H1 (cell line): ENCODE measurements around the gene ZNF423. TPM values are rescaled to one million over a fixed set of nuclear protein-coding genes. Genes with fewer than 3 reads are reported as not detected.

Source experiments
- CTCF ChIA-PET: fragments of 300-600 bp; sonication (Branson Sonifier 250); formaldehyde crosslinking; loops from one replicate; lab custom pipeline; 2021; ENCODE audit not compliant: partially characterized antibody; lab: Charles Lee
- POLR2A ChIA-PET: fragments of 300-600 bp; sonication (Branson Sonifier 250); formaldehyde crosslinking; loops from one replicate; lab custom pipeline; 2021; ENCODE audit warnings: inconsistent platforms; ENCODE audit not compliant: partially characterized antibody; lab: Charles Lee
- DNase-seq, 2 experiments: peaks; one replicate each; pipeline versions ENCODE4 v3.0.0 to v3.0.0-alpha.2; 2010 to 2022; ENCODE audit warnings: low spot score in 2 of 2, low read depth in 1 of 2, mixed read lengths in 1 of 2
- FAIRE-seq: peaks from 2 replicates; lab custom pipeline; 2011; peaks lifted over from hg19 to GRCh38; lab: Jason Lieb, UNC
- H2AFZ ChIP-seq: 2 replicates; pipeline ENCODE4 v1.8.1; 2012; ENCODE audit warnings: low read length, inconsistent platforms
- H2AK5ac ChIP-seq: 2 replicates; pipeline ENCODE4 v1.6.1; 2013; ENCODE audit warnings: low read depth, low read length
- H2BK120ac ChIP-seq: replicated peaks from 2 replicates; pipeline ENCODE3; 2013; ENCODE audit warnings: low read depth, low read length, inconsistent platforms
- H2BK12ac ChIP-seq: 2 replicates; pipeline ENCODE4 v1.6.1; 2013; ENCODE audit warnings: low read depth, low read length
- H2BK15ac ChIP-seq: 2 replicates; pipeline ENCODE4 v1.6.1; 2013; ENCODE audit warnings: low read length
- H2BK20ac ChIP-seq: 2 replicates; pipeline ENCODE4 v1.6.1; 2013; ENCODE audit warnings: low read length
- H2BK5ac ChIP-seq: 2 replicates; pipeline ENCODE4 v1.6.1; 2013; ENCODE audit warnings: low read depth, low read length
- H3K14ac ChIP-seq: 2 replicates; pipeline ENCODE4 v1.6.1; 2013; ENCODE audit warnings: inconsistent platforms; ENCODE audit not compliant: insufficient read length
- H3K18ac ChIP-seq: 2 replicates; pipeline ENCODE4 v1.6.1; 2013; ENCODE audit warnings: low read length; ENCODE audit errors: extremely low read depth
- H3K23ac ChIP-seq: 2 replicates; pipeline ENCODE4 v1.6.1; 2013; ENCODE audit warnings: inconsistent platforms; ENCODE audit not compliant: insufficient read length
- H3K23me2 ChIP-seq: 2 replicates; pipeline ENCODE4 v1.6.1; 2013; ENCODE audit warnings: low read depth, low read length
- H3K27ac ChIP-seq: 2 replicates; pipeline ENCODE4 v1.6.1; 2011; ENCODE audit warnings: low read depth, low read length, inconsistent platforms
- H3K27me3 ChIP-seq, 4 experiments: replicated peaks in 1 of 4; 1 replicate in 1 of 4; 2 replicates in 3 of 4; pipeline versions ENCODE4 v1.6.1 to v1.8.1; 2011 to 2013; ENCODE audit warnings: low read length in 3 of 4, mild to moderate bottlenecking in 3 of 4, inconsistent platforms in 2 of 4, mixed read lengths in 2 of 4, moderate library complexity in 1 of 4; ENCODE audit not compliant: control insufficient read depth in 3 of 4, insufficient read depth in 3 of 4; ENCODE audit errors: extremely low read depth in 1 of 4
- H3K36me3 ChIP-seq, 4 experiments: 2 replicates each; pipeline versions ENCODE4 v1.6.1 to v1.8.1; 2011 to 2013; ENCODE audit warnings: mild to moderate bottlenecking in 4 of 4, low read length in 3 of 4, moderate library complexity in 2 of 4, control low read depth in 1 of 4, inconsistent platforms in 1 of 4; ENCODE audit not compliant: insufficient read depth in 4 of 4, control insufficient read depth in 2 of 4
- H3K4ac ChIP-seq: replicated peaks from 2 replicates; pipeline ENCODE3; 2013; ENCODE audit warnings: low read length, low read depth, mixed read lengths, inconsistent platforms; ENCODE audit not compliant: insufficient read length
- H3K4me1 ChIP-seq, 4 experiments: replicated peaks in 1 of 4; 1 replicate in 1 of 4; 2 replicates in 3 of 4; pipeline versions ENCODE4 v1.6.1 to v1.8.1; 2011 to 2013; ENCODE audit warnings: low read length in 3 of 4, inconsistent platforms in 2 of 4, mixed read lengths in 1 of 4; ENCODE audit not compliant: insufficient read depth in 4 of 4, control insufficient read depth in 3 of 4
- H3K4me2 ChIP-seq, 2 experiments: 2 replicates each; pipeline versions ENCODE4 v1.6.1 to v1.8.1; 2011 to 2013; ENCODE audit warnings: low read depth in 2 of 2, low read length in 2 of 2, control low read depth in 1 of 2, inconsistent platforms in 1 of 2, mild to moderate bottlenecking in 1 of 2; ENCODE audit not compliant: insufficient read depth in 1 of 2
- H3K4me3 ChIP-seq, 4 experiments: fragments of 200-600, 300-600 bp in 1 of 4; sonication (generic), shearing (Covaris generic), sonication (Bioruptor Twin) in 1 of 4; 2 replicates each; pipeline versions ENCODE4 v1.5.1 to v1.8.1; 2011 to 2016; ENCODE audit warnings: low read length in 4 of 4, low read depth in 3 of 4, control low read depth in 2 of 4, inconsistent platforms in 2 of 4, mild to moderate bottlenecking in 2 of 4, mixed read lengths in 1 of 4, moderate library complexity in 1 of 4; ENCODE audit not compliant: insufficient read depth in 2 of 4; ENCODE audit errors: extremely low read depth in 1 of 4
- H3K56ac ChIP-seq: replicated peaks from 2 replicates; pipeline ENCODE3; 2013; ENCODE audit warnings: low read depth, mild to moderate bottlenecking, mixed read lengths, low read length, inconsistent platforms; ENCODE audit not compliant: insufficient read length
- H3K79me1 ChIP-seq: 2 replicates; pipeline ENCODE4 v1.6.1; 2013; ENCODE audit warnings: low read depth, low read length, control low read depth
- H3K79me2 ChIP-seq, 2 experiments: 2 replicates each; pipeline versions ENCODE4 v1.6.1 to v1.8.1; 2012 to 2013; ENCODE audit warnings: low read length in 2 of 2, mild to moderate bottlenecking in 2 of 2, inconsistent platforms in 1 of 2; ENCODE audit not compliant: insufficient read depth in 2 of 2, control insufficient read depth in 1 of 2
- H3K9ac ChIP-seq, 4 experiments: replicated peaks in 1 of 4; 1 replicate in 1 of 4; 2 replicates in 3 of 4; pipeline versions ENCODE4 v1.6.1 to v1.8.1; 2011 to 2013; ENCODE audit warnings: low read depth in 3 of 4, low read length in 3 of 4, control low read depth in 2 of 4, mild to moderate bottlenecking in 2 of 4, moderate library complexity in 2 of 4, inconsistent platforms in 1 of 4; ENCODE audit errors: extremely low read depth in 1 of 4
- H3K9me3 ChIP-seq, 2 experiments: 2 replicates each; pipeline versions ENCODE4 v1.6.1 to v1.8.1; 2012 to 2013; ENCODE audit warnings: mild to moderate bottlenecking in 2 of 2, moderate library complexity in 2 of 2, control low read depth in 1 of 2, inconsistent platforms in 1 of 2, low read depth in 1 of 2, low read length in 1 of 2, mixed read lengths in 1 of 2; ENCODE audit not compliant: insufficient read depth in 2 of 2
- H4K20me1 ChIP-seq, 2 experiments: replicated peaks in 1 of 2; 2 replicates each; pipeline versions ENCODE3 to v1.8.1; 2011 to 2013; ENCODE audit warnings: inconsistent platforms in 2 of 2, low read length in 2 of 2, mild to moderate bottlenecking in 1 of 2; ENCODE audit not compliant: insufficient read depth in 2 of 2, control insufficient read depth in 1 of 2
- H4K5ac ChIP-seq: 2 replicates; pipeline ENCODE4 v1.6.1; 2013; ENCODE audit warnings: low read length, low read depth, mixed read lengths, inconsistent platforms; ENCODE audit not compliant: insufficient read length
- H4K8ac ChIP-seq: 2 replicates; pipeline ENCODE4 v1.8.0; 2013; ENCODE audit warnings: mild to moderate bottlenecking, moderate library complexity, low read length, inconsistent platforms; ENCODE audit not compliant: insufficient read depth; ENCODE audit errors: extremely low read depth
- H4K91ac ChIP-seq: replicated peaks from 2 replicates; pipeline ENCODE3; 2013; ENCODE audit warnings: low read length, mixed read lengths, inconsistent platforms; ENCODE audit not compliant: insufficient read length
- BACH1 ChIP-seq: IDR thresholded peaks from 2 replicates; pipeline ENCODE4 v1.6.1; 2012; ENCODE audit warnings: low read length, improper control_type of control experiment
- CBX8 ChIP-seq: fragments of 300-800, 300-1000 bp; sonication (generic); IDR thresholded peaks from 2 replicates; pipeline ENCODE4 v1.7.1; 2016; ENCODE audit warnings: low read depth, low read length, borderline replicate concordance
- CHD1 ChIP-seq: IDR thresholded peaks from 2 replicates; pipeline ENCODE4 v1.6.1; 2012; ENCODE audit warnings: low read depth, low read length, improper control_type of control experiment
- CTCF ChIP-seq, 3 experiments: IDR thresholded peaks; 1 replicate in 2 of 3; 2 replicates in 1 of 3; pipeline versions ENCODE4 v1.5.1 to v1.6.1; 2011; ENCODE audit warnings: low read length in 3 of 3, mild to moderate bottlenecking in 3 of 3, inconsistent platforms in 2 of 3, low read depth in 1 of 3, moderate library complexity in 1 of 3; ENCODE audit not compliant: insufficient read depth in 1 of 3; ENCODE audit errors: control extremely low read depth in 1 of 3
- KDM4A ChIP-seq: IDR thresholded peaks from one replicate; pipeline ENCODE4 v1.7.1; 2012; ENCODE audit warnings: low read depth, mild to moderate bottlenecking, moderate library complexity, low read length, inconsistent platforms; ENCODE audit not compliant: severe bottlenecking
- NRF1 ChIP-seq: IDR thresholded peaks from 2 replicates; pipeline ENCODE4 v1.6.1; 2011; ENCODE audit warnings: mild to moderate bottlenecking, low read depth, low read length, improper control_type of control experiment
- RFX5 ChIP-seq: IDR thresholded peaks from 2 replicates; pipeline ENCODE4 v1.6.1; 2011; ENCODE audit warnings: low read depth, low read length, improper control_type of control experiment, borderline replicate concordance
- SAP30 ChIP-seq: fragments of 300-600 bp; sonication (generic); IDR thresholded peaks from 2 replicates; pipeline ENCODE4 v1.7.1; 2012; ENCODE audit warnings: low read length, moderate library complexity, mild to moderate bottlenecking, inconsistent platforms; ENCODE audit not compliant: insufficient read depth, insufficient replicate concordance
- SIX5 ChIP-seq: IDR thresholded peaks from 2 replicates; pipeline ENCODE4 v1.6.1; 2011; ENCODE audit warnings: mild to moderate bottlenecking, low read depth, low read length
- SP1 ChIP-seq: IDR thresholded peaks from 2 replicates; pipeline ENCODE4 v1.6.1; 2011; ENCODE audit warnings: low read depth, low read length
- TBP ChIP-seq: IDR thresholded peaks from 2 replicates; pipeline ENCODE4 v1.6.1; 2011; ENCODE audit warnings: low read depth, low read length, improper control_type of control experiment
- WGBS, 2 experiments: shearing (Covaris generic) in 1 of 2; methylation state at CpG; one replicate each; pipeline versions ENCODE4 v1.1.6 to v1.1.7; 2013 to 2015; ENCODE audit warnings: low lambda C conversion rate in 2 of 2, mixed read lengths in 2 of 2, inconsistent platforms in 1 of 2, low coverage in 1 of 2, missing lambda C conversion rate in 1 of 2; ENCODE audit not compliant: insufficient replicate concordance in 2 of 2, insufficient coverage in 1 of 2, insufficient read length in 1 of 2; ENCODE audit errors: extremely low coverage in 1 of 2, missing lambda C conversion rate in 1 of 2; 5-methylcytosine and 5-hydroxymethylcytosine counted together
- polyA plus RNA-seq, 7 experiments: library from polyadenylated mRNA; depleted of rRNA in 3 of 7; stranded (reverse) in 5 of 7; unstranded in 2 of 7; fragments of >200 nt in 5 of 7; fragments of 200-250 nt in 2 of 7; gene quantifications; 1 replicate in 5 of 7; 2 replicates in 1 of 7; 4 replicates in 1 of 7; pipeline versions ENCODE4 v1.2.1 to v1.2.3, GENCODE V29; 2011 to 2013; ENCODE audit warnings: missing spikeins in 2 of 7, mixed read lengths in 2 of 7
- total RNA-seq: library from RNA; stranded (reverse); fragmentation: NEBNext Ultra II Directional; extraction: Animal tissue kit (Norgen Biotek cat#: 25700); gene quantifications from 2 replicates; pipeline ENCODE4 v1.2.1, GENCODE V29; 2021

Gene ZNF423
- total and polyA plus RNA-seq, 2 of the 8 experiments (the other 6 are each of a cell fraction or from before 2014, with no cell fraction given), result 38.2 to 52.3 TPM

GRCh38 chr16:49484451-49484849 is 371.5 kb downstream of the ZNF423 start:
- peaks cover 0 to 2% (median 0%) of the 10 kb centered on the region in 4 experiments; a peak in 3 of 7 replicates for H3K4me1 ChIP-seq
- H2BK12ac ChIP-seq, result 0 out of 2 replicates have a peak overlapping the region, but pooled peaks have one; percentile 39
- no peaks in the 10 kb centered on the region for H3K9me3 ChIP-seq
- H3K56ac ChIP-seq, result no peak overlapping the region
- H3K27ac ChIP-seq, result no peak overlapping the region
- DNase-seq (peak in 1 of 2 experiments; percentile 83), FAIRE-seq (peak; percentile 57)
- no peak overlapping the region for H3K18ac ChIP-seq
- H4K20me1 ChIP-seq, result no peaks in the 10 kb centered on the region
- H3K36me3 ChIP-seq, result no peaks in the 10 kb centered on the region
- no peaks in the 10 kb centered on the region; a peak in 2 of 7 replicates for H3K27me3 ChIP-seq
- ChIA-PET POLR2A (no interaction called here), CTCF (interaction anchor here (1.4 kb wide), 1 partner anchor 44 kb away, joined by 3 read pairs; no protein-coding TSS in a partner anchor)
- H4K5ac ChIP-seq, result no peak overlapping the region
- no peak overlapping the region for H4K91ac ChIP-seq
- no peak overlapping the region for H2AK5ac ChIP-seq
- H2AFZ ChIP-seq, result peak overlapping the region; percentile 38; the same call in 1 of the 2 replicates
- no peaks in the 10 kb centered on the region for H3K79me2 ChIP-seq
- H3K79me1 ChIP-seq, result no peaks in the 10 kb centered on the region
- no peak overlapping the region for H4K8ac ChIP-seq
- H3K4me3 ChIP-seq, result peak overlapping the region in 1 of 4 experiments; percentile 50; a peak in 2 of 8 replicates
- no peak overlapping the region for H2BK120ac ChIP-seq
- H2BK20ac ChIP-seq, result no peak overlapping the region
- H3K4me2 ChIP-seq, result peak overlapping the region; percentile 14 to 50; a peak in 3 of 4 replicates
- no peak overlapping the region for H3K9ac ChIP-seq
- H3K23ac ChIP-seq, result no peak overlapping the region
- 0 out of 2 replicates have a peak overlapping the region, but pooled peaks have one; percentile 30 for H2BK5ac ChIP-seq
- no peak overlapping the region for H3K14ac ChIP-seq
- no peak overlapping the region for H3K4ac ChIP-seq
- H2BK15ac ChIP-seq, result no peak overlapping the region
- WGBS, 2 experiments, result 2% methylated on average over 9 of the region's 18 CpGs; no CpG with 5 or more reads in 1 of the 2 experiments
- 0 out of 2 replicates have a peak, but pooled peaks cover 2% of the 10 kb centered on the region for H3K23me2 ChIP-seq
- no peak for TF ChIP-seq KDM4A
- TF ChIP-seq NRF1, result no peak
- TF ChIP-seq CBX8, result no peak
- no peak for TF ChIP-seq RFX5
- TF ChIP-seq TBP, result 0 out of 2 replicates have a peak, but pooled peaks have one; percentile 23
- no peak for TF ChIP-seq SAP30
- no peak for TF ChIP-seq CHD1
- TF ChIP-seq BACH1, result no peak
- peak; percentile 81 for TF ChIP-seq SP1
- TF ChIP-seq CTCF (IDR thresholded peaks at IDR 0.05; ENCODE audit: control extremely low read depth in 1 of 3, insufficient read depth in 1 of 3, low read depth in 1 of 3, low read length in 3 of 3), result no peak
- no peak for TF ChIP-seq SIX5
